ENCODE measurements around the gene PLCB1. TPM values are rescaled to one million over a fixed set of nuclear protein-coding genes. Genes with fewer than 3 reads are reported as not detected.

The PLCB1 gene
- total and polyA plus RNA-seq, 2 experiments from 2014 or later = 14.9 to 20.7 TPM

DNA sequence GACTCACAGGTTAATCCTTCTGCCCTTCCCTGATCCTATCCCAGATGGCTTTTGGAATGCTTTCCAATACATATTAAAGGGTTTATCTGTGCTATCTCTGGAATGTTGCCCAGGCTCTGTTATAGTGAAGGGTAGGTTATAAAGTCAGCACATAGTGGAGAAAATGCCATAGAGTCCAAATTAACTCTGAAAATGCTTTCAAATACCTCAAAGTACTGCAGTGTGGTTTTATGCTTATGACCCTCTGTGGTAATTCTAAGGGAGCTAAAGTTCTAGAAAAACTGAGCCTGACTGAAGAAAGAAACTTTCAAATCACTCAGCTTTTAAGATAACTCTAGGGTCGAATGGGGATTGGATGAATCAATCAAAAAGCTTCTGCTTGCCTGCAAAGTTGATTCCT lies 159.8 kb downstream of the PLCB1 start:
- H3K27ac Mint-ChIP-seq = no peak overlapping the region
- no peak for DNase-seq (ENCODE audit: low spot score)

More for the DNA sequence above, 159.8 kb downstream of the PLCB1 start:
- TF ChIP-seq JUNB (IDR thresholded peaks at IDR 0.05; ENCODE audit: unreplicated experiment) (no peak), CREB1 (CRISPR knock-in tag; IDR thresholded peaks at IDR 0.05; ENCODE audit: low read depth) (no peak), EZH2 (IDR thresholded peaks at IDR 0.05; ENCODE audit: low read depth, unreplicated experiment) (no peak), ZNF114 (CRISPR knock-in tag; IDR thresholded peaks at IDR 0.05) (no peak), POLR2AphosphoS5 (IDR thresholded peaks at IDR 0.05; ENCODE audit: low read depth) (no peak), ZNF331 (CRISPR knock-in tag; IDR thresholded peaks at IDR 0.05; ENCODE audit: low read depth) (no peak), NANOG (IDR thresholded peaks at IDR 0.05; ENCODE audit: borderline replicate concordance) (no peak), STAT1 (IDR thresholded peaks at IDR 0.05; ENCODE audit: unreplicated experiment) (no peak), EZH2phosphoT487 (IDR thresholded peaks at IDR 0.05; ENCODE audit: unreplicated experiment) (no peak)
- TF ChIP-seq, protein P1, sequence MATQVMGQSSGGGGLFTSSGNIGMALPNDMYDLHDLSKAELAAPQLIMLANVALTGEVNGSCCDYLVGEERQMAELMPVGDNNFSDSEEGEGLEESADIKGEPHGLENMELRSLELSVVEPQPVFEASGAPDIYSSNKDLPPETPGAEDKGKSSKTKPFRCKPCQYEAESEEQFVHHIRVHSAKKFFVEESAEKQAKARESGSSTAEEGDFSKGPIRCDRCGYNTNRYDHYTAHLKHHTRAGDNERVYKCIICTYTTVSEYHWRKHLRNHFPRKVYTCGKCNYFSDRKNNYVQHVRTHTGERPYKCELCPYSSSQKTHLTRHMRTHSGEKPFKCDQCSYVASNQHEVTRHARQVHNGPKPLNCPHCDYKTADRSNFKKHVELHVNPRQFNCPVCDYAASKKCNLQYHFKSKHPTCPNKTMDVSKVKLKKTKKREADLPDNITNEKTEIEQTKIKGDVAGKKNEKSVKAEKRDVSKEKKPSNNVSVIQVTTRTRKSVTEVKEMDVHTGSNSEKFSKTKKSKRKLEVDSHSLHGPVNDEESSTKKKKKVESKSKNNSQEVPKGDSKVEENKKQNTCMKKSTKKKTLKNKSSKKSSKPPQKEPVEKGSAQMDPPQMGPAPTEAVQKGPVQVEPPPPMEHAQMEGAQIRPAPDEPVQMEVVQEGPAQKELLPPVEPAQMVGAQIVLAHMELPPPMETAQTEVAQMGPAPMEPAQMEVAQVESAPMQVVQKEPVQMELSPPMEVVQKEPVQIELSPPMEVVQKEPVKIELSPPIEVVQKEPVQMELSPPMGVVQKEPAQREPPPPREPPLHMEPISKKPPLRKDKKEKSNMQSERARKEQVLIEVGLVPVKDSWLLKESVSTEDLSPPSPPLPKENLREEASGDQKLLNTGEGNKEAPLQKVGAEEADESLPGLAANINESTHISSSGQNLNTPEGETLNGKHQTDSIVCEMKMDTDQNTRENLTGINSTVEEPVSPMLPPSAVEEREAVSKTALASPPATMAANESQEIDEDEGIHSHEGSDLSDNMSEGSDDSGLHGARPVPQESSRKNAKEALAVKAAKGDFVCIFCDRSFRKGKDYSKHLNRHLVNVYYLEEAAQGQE (IDR thresholded peaks at IDR 0.05; ENCODE audit: unreplicated experiment) = no peak
- TF ChIP-seq, protein P2, sequence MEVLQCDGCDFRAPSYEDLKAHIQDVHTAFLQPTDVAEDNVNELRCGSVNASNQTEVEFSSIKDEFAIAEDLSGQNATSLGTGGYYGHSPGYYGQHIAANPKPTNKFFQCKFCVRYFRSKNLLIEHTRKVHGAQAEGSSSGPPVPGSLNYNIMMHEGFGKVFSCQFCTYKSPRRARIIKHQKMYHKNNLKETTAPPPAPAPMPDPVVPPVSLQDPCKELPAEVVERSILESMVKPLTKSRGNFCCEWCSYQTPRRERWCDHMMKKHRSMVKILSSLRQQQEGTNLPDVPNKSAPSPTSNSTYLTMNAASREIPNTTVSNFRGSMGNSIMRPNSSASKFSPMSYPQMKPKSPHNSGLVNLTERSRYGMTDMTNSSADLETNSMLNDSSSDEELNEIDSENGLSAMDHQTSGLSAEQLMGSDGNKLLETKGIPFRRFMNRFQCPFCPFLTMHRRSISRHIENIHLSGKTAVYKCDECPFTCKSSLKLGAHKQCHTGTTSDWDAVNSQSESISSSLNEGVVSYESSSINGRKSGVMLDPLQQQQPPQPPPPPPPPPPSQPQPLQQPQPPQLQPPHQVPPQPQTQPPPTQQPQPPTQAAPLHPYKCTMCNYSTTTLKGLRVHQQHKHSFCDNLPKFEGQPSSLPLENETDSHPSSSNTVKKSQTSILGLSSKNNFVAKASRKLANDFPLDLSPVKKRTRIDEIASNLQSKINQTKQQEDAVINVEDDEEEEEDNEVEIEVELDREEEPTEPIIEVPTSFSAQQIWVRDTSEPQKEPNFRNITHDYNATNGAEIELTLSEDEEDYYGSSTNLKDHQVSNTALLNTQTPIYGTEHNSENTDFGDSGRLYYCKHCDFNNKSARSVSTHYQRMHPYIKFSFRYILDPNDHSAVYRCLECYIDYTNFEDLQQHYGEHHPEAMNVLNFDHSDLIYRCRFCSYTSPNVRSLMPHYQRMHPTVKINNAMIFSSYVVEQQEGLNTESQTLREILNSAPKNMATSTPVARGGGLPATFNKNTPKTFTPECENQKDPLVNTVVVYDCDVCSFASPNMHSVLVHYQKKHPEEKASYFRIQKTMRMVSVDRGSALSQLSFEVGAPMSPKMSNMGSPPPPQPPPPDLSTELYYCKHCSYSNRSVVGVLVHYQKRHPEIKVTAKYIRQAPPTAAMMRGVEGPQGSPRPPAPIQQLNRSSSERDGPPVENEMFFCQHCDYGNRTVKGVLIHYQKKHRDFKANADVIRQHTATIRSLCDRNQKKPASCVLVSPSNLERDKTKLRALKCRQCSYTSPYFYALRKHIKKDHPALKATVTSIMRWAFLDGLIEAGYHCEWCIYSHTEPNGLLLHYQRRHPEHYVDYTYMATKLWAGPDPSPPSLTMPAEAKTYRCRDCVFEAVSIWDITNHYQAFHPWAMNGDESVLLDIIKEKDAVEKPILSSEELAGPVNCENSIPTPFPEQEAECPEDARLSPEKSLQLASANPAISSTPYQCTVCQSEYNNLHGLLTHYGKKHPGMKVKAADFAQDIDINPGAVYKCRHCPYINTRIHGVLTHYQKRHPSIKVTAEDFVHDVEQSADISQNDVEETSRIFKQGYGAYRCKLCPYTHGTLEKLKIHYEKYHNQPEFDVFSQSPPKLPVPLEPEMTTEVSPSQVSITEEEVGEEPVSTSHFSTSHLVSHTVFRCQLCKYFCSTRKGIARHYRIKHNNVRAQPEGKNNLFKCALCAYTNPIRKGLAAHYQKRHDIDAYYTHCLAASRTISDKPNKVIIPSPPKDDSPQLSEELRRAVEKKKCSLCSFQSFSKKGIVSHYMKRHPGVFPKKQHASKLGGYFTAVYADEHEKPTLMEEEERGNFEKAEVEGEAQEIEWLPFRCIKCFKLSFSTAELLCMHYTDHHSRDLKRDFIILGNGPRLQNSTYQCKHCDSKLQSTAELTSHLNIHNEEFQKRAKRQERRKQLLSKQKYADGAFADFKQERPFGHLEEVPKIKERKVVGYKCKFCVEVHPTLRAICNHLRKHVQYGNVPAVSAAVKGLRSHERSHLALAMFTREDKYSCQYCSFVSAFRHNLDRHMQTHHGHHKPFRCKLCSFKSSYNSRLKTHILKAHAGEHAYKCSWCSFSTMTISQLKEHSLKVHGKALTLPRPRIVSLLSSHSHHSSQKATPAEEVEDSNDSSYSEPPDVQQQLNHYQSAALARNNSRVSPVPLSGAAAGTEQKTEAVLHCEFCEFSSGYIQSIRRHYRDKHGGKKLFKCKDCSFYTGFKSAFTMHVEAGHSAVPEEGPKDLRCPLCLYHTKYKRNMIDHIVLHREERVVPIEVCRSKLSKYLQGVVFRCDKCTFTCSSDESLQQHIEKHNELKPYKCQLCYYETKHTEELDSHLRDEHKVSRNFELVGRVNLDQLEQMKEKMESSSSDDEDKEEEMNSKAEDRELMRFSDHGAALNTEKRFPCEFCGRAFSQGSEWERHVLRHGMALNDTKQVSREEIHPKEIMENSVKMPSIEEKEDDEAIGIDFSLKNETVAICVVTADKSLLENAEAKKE (CRISPR knock-in tag; IDR thresholded peaks at IDR 0.05) = no peak
- TF ChIP-seq, protein P3, sequence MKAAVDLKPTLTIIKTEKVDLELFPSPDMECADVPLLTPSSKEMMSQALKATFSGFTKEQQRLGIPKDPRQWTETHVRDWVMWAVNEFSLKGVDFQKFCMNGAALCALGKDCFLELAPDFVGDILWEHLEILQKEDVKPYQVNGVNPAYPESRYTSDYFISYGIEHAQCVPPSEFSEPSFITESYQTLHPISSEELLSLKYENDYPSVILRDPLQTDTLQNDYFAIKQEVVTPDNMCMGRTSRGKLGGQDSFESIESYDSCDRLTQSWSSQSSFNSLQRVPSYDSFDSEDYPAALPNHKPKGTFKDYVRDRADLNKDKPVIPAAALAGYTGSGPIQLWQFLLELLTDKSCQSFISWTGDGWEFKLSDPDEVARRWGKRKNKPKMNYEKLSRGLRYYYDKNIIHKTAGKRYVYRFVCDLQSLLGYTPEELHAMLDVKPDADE (IDR thresholded peaks at IDR 0.05) = no peak
- TF ChIP-seq, protein P4, sequence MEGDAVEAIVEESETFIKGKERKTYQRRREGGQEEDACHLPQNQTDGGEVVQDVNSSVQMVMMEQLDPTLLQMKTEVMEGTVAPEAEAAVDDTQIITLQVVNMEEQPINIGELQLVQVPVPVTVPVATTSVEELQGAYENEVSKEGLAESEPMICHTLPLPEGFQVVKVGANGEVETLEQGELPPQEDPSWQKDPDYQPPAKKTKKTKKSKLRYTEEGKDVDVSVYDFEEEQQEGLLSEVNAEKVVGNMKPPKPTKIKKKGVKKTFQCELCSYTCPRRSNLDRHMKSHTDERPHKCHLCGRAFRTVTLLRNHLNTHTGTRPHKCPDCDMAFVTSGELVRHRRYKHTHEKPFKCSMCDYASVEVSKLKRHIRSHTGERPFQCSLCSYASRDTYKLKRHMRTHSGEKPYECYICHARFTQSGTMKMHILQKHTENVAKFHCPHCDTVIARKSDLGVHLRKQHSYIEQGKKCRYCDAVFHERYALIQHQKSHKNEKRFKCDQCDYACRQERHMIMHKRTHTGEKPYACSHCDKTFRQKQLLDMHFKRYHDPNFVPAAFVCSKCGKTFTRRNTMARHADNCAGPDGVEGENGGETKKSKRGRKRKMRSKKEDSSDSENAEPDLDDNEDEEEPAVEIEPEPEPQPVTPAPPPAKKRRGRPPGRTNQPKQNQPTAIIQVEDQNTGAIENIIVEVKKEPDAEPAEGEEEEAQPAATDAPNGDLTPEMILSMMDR (conservative IDR thresholded peaks at IDR 0.05; ENCODE audit: low read depth in 2 of 2) = no peak
- Mint-ChIP-seq H3K27me3 (ENCODE audit: insufficient read depth, low read depth, poor library complexity) (peaks cover 1% of the 10 kb centered on the region), H3K36me3 (ENCODE audit: low read depth) (no peaks in the 10 kb centered on the region), H3K4me3 (no peak overlapping the region), H3K4me1 (no peaks in the 10 kb centered on the region), H3K9me3 (no peaks in the 10 kb centered on the region)
- Histone ChIP-seq H3K36me3 (ENCODE audit: insufficient read depth) (no peaks in the 10 kb centered on the region), H3K4me3 (no peak overlapping the region), H3K27ac (ENCODE audit: low read depth) (no peak overlapping the region), H3F3A (replicated peaks; ENCODE audit: low read depth) (no peaks in the 10 kb centered on the region), H3K27me3 (ENCODE audit: insufficient read depth) (no peaks in the 10 kb centered on the region), H3K9me2 (ENCODE audit: insufficient read depth) (no peaks in the 10 kb centered on the region), H3K79me2 (replicated peaks; ENCODE audit: insufficient read depth) (no peaks in the 10 kb centered on the region), H4K20me1 (replicated peaks; ENCODE audit: insufficient read depth) (no peaks in the 10 kb centered on the region), H2AFZ (no peak overlapping the region), H3K4me1 (ENCODE audit: insufficient read depth) (no peaks in the 10 kb centered on the region), H3K4me2 (no peak overlapping the region)
- ATAC-seq = no peak
